GM21367 (cell line): ENCODE measurements around the gene FASTK.

Experiments used
- ATAC-seq: cut with Tn5 transposase; IDR thresholded peaks from one replicate; pipeline ENCODE4 v1.9.1; 2021; ENCODE audit not compliant: unreplicated experiment

FASTK gene

GRCh38 chr7:151080522-151081169 lies at the start of gene FASTK:
FASTK (minus strand) TSS chr7:151080809; CDS start chr7:151080766, 43 bp downstream.
- peak; percentile 76 for ATAC-seq

GRCh38 chr7:151129960-151130591 lies 49.5 kb upstream of the FASTK start:
- ATAC-seq = no peak

DNA sequence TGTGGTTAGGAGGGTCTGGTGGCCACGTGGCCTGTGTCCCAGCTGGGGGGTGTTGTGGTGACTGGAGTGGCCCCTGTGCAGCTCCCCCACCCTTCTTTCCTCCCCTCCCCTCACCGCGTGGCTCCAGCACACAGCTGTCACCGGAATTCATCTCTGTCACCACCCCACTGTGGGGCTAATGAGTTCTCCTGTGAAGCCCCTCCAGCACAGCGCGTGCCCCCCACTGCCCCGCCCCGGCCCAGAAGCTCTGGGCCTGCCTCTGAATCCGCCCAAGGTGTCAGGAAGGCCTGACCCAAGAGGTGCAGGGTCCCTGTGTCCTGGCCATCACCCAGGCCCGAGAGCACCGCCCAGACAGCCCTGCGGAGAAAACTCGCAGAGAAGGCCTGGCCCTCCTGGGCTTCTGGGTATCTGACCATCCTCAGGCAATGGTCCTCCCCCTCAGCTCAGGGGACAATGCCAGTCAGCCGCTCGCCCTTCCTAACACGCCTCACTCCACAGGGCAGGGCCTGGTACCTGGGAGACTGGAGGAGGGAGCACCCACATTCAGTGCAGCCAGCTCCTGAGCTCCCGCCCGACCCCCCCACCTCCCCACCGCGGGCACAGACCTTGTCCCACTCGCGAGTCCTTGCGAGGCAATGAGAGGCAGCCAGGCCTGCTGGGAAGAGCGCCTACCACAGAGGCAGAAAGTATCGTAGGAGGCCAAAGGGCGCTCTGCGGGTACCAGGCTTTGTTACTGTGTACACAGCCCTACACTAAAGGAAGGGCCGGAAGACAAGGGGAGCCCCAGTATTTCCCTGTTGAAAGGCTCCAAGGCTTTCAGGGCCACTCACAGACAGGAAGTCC lies 48.7 kb upstream of the FASTK start:
- no peak for ATAC-seq

GRCh38 chr7:151128716-151129115 lies 48.1 kb upstream of the FASTK start:
- no peak for ATAC-seq

DNA sequence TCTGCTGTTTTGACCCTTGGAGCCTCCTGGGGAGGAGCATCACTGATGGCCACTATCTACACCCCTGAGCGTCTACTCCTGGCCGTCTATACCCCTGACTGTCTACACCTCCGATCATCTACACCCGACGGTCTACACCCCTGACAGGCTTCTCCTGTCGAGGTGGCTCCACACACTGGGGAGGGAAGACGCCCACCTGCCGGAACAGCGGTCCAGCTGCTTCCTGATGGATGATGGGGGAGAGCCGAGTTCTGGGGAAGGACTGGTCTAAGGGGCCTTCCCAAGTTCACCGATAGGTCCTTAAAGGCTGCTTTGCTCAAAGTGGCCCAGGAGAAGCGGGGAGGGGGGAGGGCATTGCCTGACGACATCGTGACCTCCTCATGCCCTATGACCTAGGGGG lies 47.5 kb upstream of the FASTK start:
- no peak for ATAC-seq

GRCh38 chr7:151126491-151127137 lies 46.0 kb upstream of the FASTK start:
- no peak for ATAC-seq

DNA sequence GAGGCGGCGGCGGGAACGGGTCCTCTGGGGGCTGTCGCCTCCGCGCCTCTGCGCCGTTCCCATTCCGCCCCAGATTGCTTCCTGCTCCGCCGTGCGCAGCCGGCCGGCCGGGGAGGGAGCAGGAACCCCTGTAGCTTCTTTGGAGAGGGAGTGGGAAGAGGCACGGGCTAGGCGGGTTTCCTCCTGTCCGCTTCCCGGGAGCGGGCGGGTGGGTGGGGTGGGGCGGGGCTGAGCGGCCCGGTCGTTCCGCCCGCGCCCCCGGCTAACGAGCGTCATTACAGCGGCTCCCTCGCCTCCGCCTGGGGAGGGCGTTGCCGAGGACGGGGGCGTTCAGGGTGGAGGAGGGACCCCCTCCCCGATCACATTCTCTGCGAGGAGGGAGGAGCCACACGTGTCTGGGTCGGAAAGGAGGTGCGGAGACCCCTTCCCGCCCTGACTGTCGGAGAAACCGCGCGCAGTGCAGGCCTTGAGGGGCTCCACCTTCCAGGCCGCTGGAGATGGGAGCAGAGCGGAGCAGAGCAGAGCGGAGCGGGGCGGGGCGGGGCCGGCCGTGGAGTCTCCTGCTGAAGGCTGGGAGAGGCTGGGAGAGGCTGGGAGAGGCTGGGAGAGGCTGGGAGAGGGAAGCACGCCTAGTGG lies 45.4 kb upstream of the FASTK start:
- ATAC-seq = no peak

DNA sequence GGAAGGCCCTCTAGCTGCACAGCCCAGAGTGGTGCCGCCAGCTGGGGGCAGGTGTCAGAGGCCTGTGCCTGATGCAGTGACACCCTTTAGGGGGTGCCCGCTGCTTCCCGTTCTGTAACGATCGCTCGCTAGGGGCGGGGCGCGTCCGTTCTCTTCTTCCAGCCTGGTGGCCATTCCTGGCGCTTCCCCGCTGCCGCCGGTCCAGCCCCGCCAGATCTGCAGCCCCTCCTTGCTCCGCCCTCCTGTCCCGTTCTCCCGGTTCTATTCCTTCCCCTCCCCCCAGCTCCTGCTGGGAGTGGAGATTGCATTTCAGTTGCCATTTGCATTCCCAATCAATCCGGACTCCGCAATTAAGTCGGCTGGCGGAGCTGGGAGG lies 44.8 kb upstream of the FASTK start:
- no peak for ATAC-seq

GRCh38 chr7:151124899-151125399 lies 44.3 kb upstream of the FASTK start:
- ATAC-seq = no peak

GRCh38 chr7:151124481-151124880 lies 43.9 kb upstream of the FASTK start:
- no peak for ATAC-seq

DNA sequence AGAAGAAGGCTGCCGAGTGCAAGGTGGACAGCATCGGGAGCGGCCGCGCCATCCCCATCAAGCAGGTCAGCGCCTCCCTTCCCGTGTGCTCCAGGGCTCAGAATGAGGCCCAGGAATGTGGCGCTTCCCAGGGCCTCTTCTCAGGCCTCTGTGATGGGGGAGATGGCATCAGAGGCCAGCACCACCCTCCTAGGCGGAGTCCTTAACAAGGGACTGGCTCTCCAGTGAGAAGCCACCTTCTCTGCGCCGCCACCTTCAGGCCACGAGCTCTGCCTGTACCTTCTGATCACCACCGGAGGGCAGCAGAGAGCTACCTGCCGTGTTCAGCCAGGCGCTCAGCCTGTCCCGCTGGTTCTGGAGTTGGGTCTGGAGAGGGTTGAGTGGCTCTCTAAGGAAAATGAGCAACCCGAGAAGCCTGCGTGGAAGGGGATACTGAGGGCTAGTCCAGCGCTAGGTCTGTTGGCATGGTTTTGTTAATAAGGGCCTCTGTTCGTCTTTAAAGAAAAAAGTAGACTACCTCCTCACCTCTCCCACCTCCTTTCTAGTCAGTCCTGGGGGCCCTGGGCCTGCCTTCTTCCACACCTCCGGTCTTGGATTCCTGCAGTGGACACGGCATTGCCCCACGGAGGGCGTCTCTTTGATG lies 43.3 kb upstream of the FASTK start:
- ATAC-seq = no peak

GRCh38 chr7:151123158-151123821 lies 42.7 kb upstream of the FASTK start:
- no peak for ATAC-seq

- ATAC-seq = no peak
Measured at GRCh38 chr7:151122796-151123157, 42.2 kb upstream of the FASTK start.

DNA sequence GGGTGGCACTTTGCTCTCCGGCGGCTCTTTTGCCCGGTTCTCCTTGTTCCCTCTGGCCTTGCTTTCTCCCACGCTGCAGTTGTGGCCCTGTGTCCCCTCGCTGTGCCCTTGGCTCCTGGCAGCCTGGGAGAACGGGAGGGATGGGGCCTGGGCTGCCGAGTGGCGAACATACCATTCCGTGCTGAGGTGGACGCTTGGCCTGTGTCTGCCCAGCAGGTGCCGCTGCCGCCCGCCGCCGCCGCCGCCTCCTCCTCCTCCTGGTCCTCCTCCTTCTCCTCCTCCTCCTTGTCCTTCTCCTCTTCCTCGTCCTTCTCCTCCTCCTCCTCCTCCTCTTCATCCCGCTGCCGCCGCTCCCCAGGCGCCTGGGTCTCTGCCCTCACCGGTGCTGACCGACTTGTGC lies 41.7 kb upstream of the FASTK start:
- no peak for ATAC-seq

- ATAC-seq = no peak
Measured at GRCh38 chr7:151121380-151122170, 41.0 kb upstream of the FASTK start.

DNA sequence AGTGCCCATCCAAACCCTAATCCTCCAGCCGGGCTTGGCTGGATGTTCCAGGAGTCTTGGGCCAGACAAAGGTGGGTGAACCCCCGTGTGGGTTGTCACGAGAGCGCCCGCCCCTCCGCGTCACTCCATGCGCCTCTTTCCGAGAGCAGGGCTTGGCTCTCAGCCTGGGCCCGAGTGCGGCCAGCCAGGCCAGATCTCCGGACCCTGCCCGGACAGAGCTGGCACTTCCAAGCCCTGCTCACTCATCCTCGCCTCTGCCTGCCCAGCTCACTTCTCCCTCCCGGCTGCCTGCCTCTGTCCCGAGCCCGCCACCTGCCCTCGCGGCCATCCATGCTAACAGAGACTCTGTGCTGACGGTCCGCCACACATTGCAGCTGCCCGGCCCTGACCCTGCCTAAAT lies 40.3 kb upstream of the FASTK start:
- ATAC-seq = no peak

DNA sequence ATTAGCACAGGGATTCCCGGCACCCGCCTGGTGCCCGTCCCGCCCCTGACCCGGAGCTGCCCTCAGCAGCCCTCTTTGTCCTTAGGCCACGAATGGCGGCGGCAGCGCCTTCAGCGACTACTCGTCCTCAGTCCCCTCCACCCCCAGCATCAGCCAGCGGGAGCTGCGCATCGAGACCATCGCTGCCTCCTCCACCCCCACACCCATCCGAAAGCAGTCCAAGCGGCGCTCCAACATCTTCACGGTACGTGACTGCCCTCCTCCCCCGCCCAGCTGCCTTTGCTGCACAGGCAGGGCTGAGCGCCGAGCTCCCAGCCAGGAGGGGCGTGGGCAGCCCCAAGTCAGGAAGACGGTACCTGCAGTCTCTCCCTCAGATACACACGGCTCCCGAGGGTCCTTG lies 39.3 kb upstream of the FASTK start:
- ATAC-seq = no peak

DNA sequence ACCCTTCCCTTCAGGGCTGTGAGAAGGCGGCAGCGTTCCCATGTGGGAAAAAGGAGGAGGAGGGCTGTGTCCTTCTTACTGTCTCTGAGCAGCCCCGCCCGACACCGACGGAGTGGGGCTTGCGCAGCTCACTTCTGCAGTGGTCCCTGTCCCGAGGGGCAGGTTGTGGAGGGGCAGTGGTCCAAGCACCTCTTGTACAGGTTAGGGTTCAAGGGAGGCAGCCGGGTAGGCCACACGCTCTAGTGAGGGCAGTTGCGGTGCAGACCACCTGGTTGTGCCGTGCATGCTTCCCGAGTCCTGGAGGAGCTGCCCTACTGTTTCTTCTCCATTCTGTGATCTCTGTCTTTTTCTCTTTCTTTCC lies 38.4 kb upstream of the FASTK start:
- ATAC-seq = no peak
